Osteocyte (in vitro differentiated cells): ENCODE measurements around the gene CTSO. TPM values are rescaled to one million over a fixed set of nuclear protein-coding genes. Genes with fewer than 3 reads are reported as not detected.

ENCODE experiments used
- DNase-seq: peaks from one replicate; pipeline ENCODE4 v3.0.0; 2021; ENCODE audit warnings: mixed read lengths; ENCODE audit not compliant: unreplicated experiment; ENCODE audit errors: extremely low spot score
- H3K27ac Mint-ChIP-seq: one replicate; pipeline ENCODE4 v1.8.0; 2021; ENCODE audit warnings: mild to moderate bottlenecking, mixed read lengths; ENCODE audit not compliant: unreplicated experiment
- H3K27me3 Mint-ChIP-seq: one replicate; pipeline ENCODE4 v1.8.0; 2021; ENCODE audit warnings: mixed read lengths; ENCODE audit not compliant: unreplicated experiment
- H3K36me3 Mint-ChIP-seq: one replicate; pipeline ENCODE4 v1.8.0; 2021; ENCODE audit warnings: mixed read lengths; ENCODE audit not compliant: unreplicated experiment
- H3K4me1 Mint-ChIP-seq: one replicate; pipeline ENCODE4 v1.8.0; 2021; ENCODE audit warnings: mixed read lengths; ENCODE audit not compliant: unreplicated experiment
- H3K4me3 Mint-ChIP-seq: one replicate; pipeline ENCODE4 v1.8.0; 2021; ENCODE audit warnings: mild to moderate bottlenecking, moderate library complexity, mixed read lengths; ENCODE audit not compliant: unreplicated experiment
- H3K9me3 Mint-ChIP-seq: one replicate; pipeline ENCODE4 v1.8.0; 2021; ENCODE audit warnings: mixed read lengths; ENCODE audit not compliant: unreplicated experiment
- CTCF ChIP-seq: fragments of 200-600 bp; sonication (generic); IDR thresholded peaks from 2 replicates; pipeline ENCODE4 v1.5.0; 2021; ENCODE audit warnings: antibody characterized with exemption, mild to moderate bottlenecking, moderate library complexity
- total RNA-seq: library from RNA; stranded (reverse); gene quantifications from 2 replicates; pipeline ENCODE4 v1.2.1, GENCODE V29; 2021

Gene CTSO
- total RNA-seq, 1 donor from 2014 or later = 10.0 TPM

- H3K4me3 Mint-ChIP-seq = no peak overlapping the region
- no peak for DNase-seq
- peaks cover 3% of the 10 kb centered on the region for H3K27me3 Mint-ChIP-seq
- no peak overlapping the region for H3K27ac Mint-ChIP-seq
- H3K9me3 Mint-ChIP-seq = peaks cover 8% of the 10 kb centered on the region
- no peak for TF ChIP-seq CTCF
- no peaks in the 10 kb centered on the region for H3K4me1 Mint-ChIP-seq
- H3K36me3 Mint-ChIP-seq = no peaks in the 10 kb centered on the region
Measured at GRCh38 chr4:155877971-155878370, 75.7 kb downstream of the CTSO start.

GRCh38 chr4:155875878-155876277 is 77.8 kb downstream of the CTSO start:
- Mint-ChIP-seq H3K27me3 (peaks cover 3% of the 10 kb centered on the region), H3K9me3 (peaks cover 8% of the 10 kb centered on the region), H3K4me3 (no peak overlapping the region), H3K27ac (no peak overlapping the region), H3K4me1 (no peaks in the 10 kb centered on the region), H3K36me3 (no peaks in the 10 kb centered on the region)
- DNase-seq = no peak
- no peak for TF ChIP-seq CTCF

Other genes starting within 250 kb of the CTSO start
- gene GUCY1B1, start 194.8 kb downstream of the CTSO start, total RNA-seq = 11.5 and 13.2 TPM in 2 replicates
- not detected in 2 replicates for gene ASIC5, start 87.6 kb downstream of the CTSO start, total RNA-seq
- not detected in 2 replicates for gene TDO2, start 50.2 kb downstream of the CTSO start, total RNA-seq